Activated CD4-positive, alpha-beta memory T cell treated with anti-CD3 and anti-CD28 coated beads for 36 hours (primary cell): ENCODE data around the gene ASB6. TPM values are rescaled to one million over a fixed set of nuclear protein-coding genes. Genes with fewer than 3 reads are reported as not detected.

Experiments used
- CTCF ChIA-PET: fragments of 350-600 bp; sonication (Branson Sonifier 250); formaldehyde crosslinking; loops from one replicate; lab custom pipeline; 2021; ENCODE audit warnings: antibody characterized with exemption, inconsistent platforms; lab: Charles Lee
- POLR2A ChIA-PET: fragments of 350-600 bp; sonication (Branson Sonifier 250); formaldehyde crosslinking; loops from one replicate; lab custom pipeline; 2021; ENCODE audit warnings: antibody characterized with exemption; lab: Charles Lee
- DNase-seq: peaks from one replicate; pipeline ENCODE4 v3.0.0-alpha.2; 2020
- H3K27ac Mint-ChIP-seq: one replicate; pipeline ENCODE4 v1.8.0; 2021; ENCODE audit warnings: mixed read lengths
- H3K27me3 Mint-ChIP-seq: one replicate; pipeline ENCODE4 v1.8.0; 2021; ENCODE audit warnings: mixed read lengths
- H3K36me3 Mint-ChIP-seq: one replicate; pipeline ENCODE4 v1.8.0; 2021; ENCODE audit warnings: mixed read lengths
- H3K4me1 Mint-ChIP-seq: one replicate; pipeline ENCODE4 v1.8.0; 2021; ENCODE audit warnings: low read depth, mixed read lengths
- H3K4me3 Mint-ChIP-seq: one replicate; pipeline ENCODE4 v1.8.0; 2021; ENCODE audit warnings: mild to moderate bottlenecking, mixed read lengths
- H3K9me3 Mint-ChIP-seq: one replicate; pipeline ENCODE4 v1.8.0; 2021; ENCODE audit warnings: mixed read lengths
- intact Hi-C: fragments of 100-400 bp; cut with micrococcal nuclease; formaldehyde crosslinking; loops from one replicate; pipeline ENCODE4 v1.15.1; 2023
- total RNA-seq, 2 experiments: library from RNA; stranded (reverse); gene quantifications; one replicate each; pipeline ENCODE4 v1.2.3, GENCODE V29; 2021

ASB6 gene
- total RNA-seq, 2 experiments from 2014 or later, result 14.1 to 15.7 TPM

GRCh38 chr9:129623331-129623730, 18.6 kb downstream of the ASB6 start:
- Mint-ChIP-seq H3K27ac (no peak overlapping the region), H3K4me1 (peaks cover 31% of the 10 kb centered on the region), H3K27me3 (peaks cover 21% of the 10 kb centered on the region), H3K36me3 (peaks cover 8% of the 10 kb centered on the region), H3K4me3 (no peak overlapping the region), H3K9me3 (no peaks in the 10 kb centered on the region)
- ChIA-PET POLR2A (no interaction called here), CTCF (interaction anchor here (0.7 to 8.5 kb wide), 12 partner anchors 10 to 512 kb away, joined by 4 to 147 read pairs (median 9); partner anchors contain the start of genes CRAT and PTPA)
- no peak for DNase-seq
- intact Hi-C loops, result no loop called here

- Mint-ChIP-seq H3K4me1 (peaks cover 15% of the 10 kb centered on the region), H3K27ac (no peak within 1 kb of the TSS), H3K9me3 (no peaks in the 10 kb centered on the region), H3K4me3 (peak within 1 kb of the TSS; percentile 12), H3K27me3 (peaks cover 22% of the 10 kb centered on the region), H3K36me3 (no peaks in the 10 kb centered on the region)
- intact Hi-C loops, result no loop called here
- POLR2A ChIA-PET, result no interaction called here
- no peak for DNase-seq
- CTCF ChIA-PET, result interaction anchor here (0.7 to 8.5 kb wide), 6 partner anchors 10 to 489 kb away, joined by 3 to 147 read pairs (median 6); partner anchors contain the start of gene IER5L
Measured at GRCh38 chr9:129620669-129621295, 21.2 kb downstream of the ASB6 start, which contains the start of gene C9orf50. TSS of gene C9orf50 (minus strand) at chr9:129621101. CDS start at chr9:129620574, 527 bp downstream.

GRCh38 chr9:129619787-129620668, 21.9 kb downstream of the ASB6 start:
- Mint-ChIP-seq H3K27ac (no peak overlapping the region), H3K27me3 (peaks cover 22% of the 10 kb centered on the region), H3K4me1 (peaks cover 10% of the 10 kb centered on the region), H3K36me3 (no peaks in the 10 kb centered on the region), H3K4me3 (no peak overlapping the region), H3K9me3 (no peaks in the 10 kb centered on the region)
- intact Hi-C loops, result no loop called here
- no peak for DNase-seq
- POLR2A ChIA-PET, result no interaction called here
- CTCF ChIA-PET, result interaction anchor here (1.0 to 8.5 kb wide), 6 partner anchors 9 to 488 kb away, joined by 3 to 147 read pairs (median 6); partner anchors contain the start of gene IER5L

- peaks cover 23% of the 10 kb centered on the region for H3K27me3 Mint-ChIP-seq
- no peak overlapping the region for H3K4me3 Mint-ChIP-seq
- intact Hi-C loops, result no loop called here
- POLR2A ChIA-PET, result no interaction called here
- H3K36me3 Mint-ChIP-seq, result no peaks in the 10 kb centered on the region
- no peak overlapping the region for H3K27ac Mint-ChIP-seq
- DNase-seq, result no peak
- H3K4me1 Mint-ChIP-seq, result no peaks in the 10 kb centered on the region
- CTCF ChIA-PET, result interaction anchor here (0.6 to 2.0 kb wide), 4 partner anchors 8 to 479 kb away, joined by 3 to 6 read pairs (median 4); partner anchors contain the start of gene NTMT1
- no peaks in the 10 kb centered on the region for H3K9me3 Mint-ChIP-seq
Measured at GRCh38 chr9:129617167-129617566, 24.8 kb downstream of the ASB6 start.

GRCh38 chr9:129615407-129616285, 26.3 kb downstream of the ASB6 start:
- H3K4me3 Mint-ChIP-seq, result no peak overlapping the region
- ChIA-PET POLR2A (no interaction called here), CTCF (interaction anchor here (1.0 to 2.0 kb wide), 4 partner anchors 10 to 484 kb away, joined by 5 to 13 read pairs (median 6); partner anchors contain the start of gene NTMT1)
- intact Hi-C loops, result no loop called here
- DNase-seq, result no peak
- H3K27me3 Mint-ChIP-seq, result peaks cover 11% of the 10 kb centered on the region
- no peaks in the 10 kb centered on the region for H3K9me3 Mint-ChIP-seq
- peaks cover 9% of the 10 kb centered on the region for H3K4me1 Mint-ChIP-seq
- no peak overlapping the region for H3K27ac Mint-ChIP-seq
- H3K36me3 Mint-ChIP-seq, result no peaks in the 10 kb centered on the region

GRCh38 chr9:129614932-129615331, 27.0 kb downstream of the ASB6 start:
- Mint-ChIP-seq H3K4me1 (peaks cover 9% of the 10 kb centered on the region), H3K27ac (no peak overlapping the region), H3K27me3 (peaks cover 11% of the 10 kb centered on the region), H3K36me3 (no peaks in the 10 kb centered on the region), H3K9me3 (no peaks in the 10 kb centered on the region), H3K4me3 (no peak overlapping the region)
- no peak for DNase-seq
- POLR2A ChIA-PET, result interaction anchor here (1.6 kb wide), 1 partner anchor 10 kb away, joined by 4 read pairs; no protein-coding TSS in a partner anchor
- CTCF ChIA-PET, result interaction anchor here (1.2 to 4.6 kb wide), 4 partner anchors 10 to 483 kb away, joined by 4 to 70 read pairs (median 18); partner anchors contain the start of gene NTMT1
- intact Hi-C loops, result loop anchor here (5.0 kb wide), 1 partner anchor 293 kb away; no protein-coding TSS in a partner anchor

GRCh38 chr9:129613520-129614175, 28.3 kb downstream of the ASB6 start:
- intact Hi-C loops, result loop anchor here (5.0 kb wide), 1 partner anchor 291 kb away; no protein-coding TSS in a partner anchor
- no peaks in the 10 kb centered on the region for H3K9me3 Mint-ChIP-seq
- H3K4me3 Mint-ChIP-seq, result no peak overlapping the region
- H3K27ac Mint-ChIP-seq, result no peak overlapping the region
- peaks cover 4% of the 10 kb centered on the region for H3K27me3 Mint-ChIP-seq
- no peak for DNase-seq
- ChIA-PET CTCF (interaction anchor here (0.7 to 4.6 kb wide), 6 partner anchors 11 to 482 kb away, joined by 4 to 70 read pairs (median 9); partner anchors contain the start of gene NTMT1), POLR2A (interaction anchor here (1.6 kb wide), 1 partner anchor 11 kb away, joined by 4 read pairs; no protein-coding TSS in a partner anchor)
- H3K4me1 Mint-ChIP-seq, result peaks cover 15% of the 10 kb centered on the region
- no peaks in the 10 kb centered on the region for H3K36me3 Mint-ChIP-seq

- ChIA-PET POLR2A (interaction anchor here (0.8 to 1.6 kb wide), 2 partner anchors 12 kb away, joined by 3 to 4 read pairs; no protein-coding TSS in a partner anchor), CTCF (interaction anchor here (1.6 to 4.6 kb wide), 3 partner anchors 12 to 481 kb away, joined by 5 to 70 read pairs (median 24); partner anchors contain the start of gene NTMT1)
- H3K4me1 Mint-ChIP-seq, result peaks cover 19% of the 10 kb centered on the region
- no peak for DNase-seq
- H3K27me3 Mint-ChIP-seq, result peaks cover 2% of the 10 kb centered on the region
- intact Hi-C loops, result loop anchor here (5.0 kb wide), 1 partner anchor 291 kb away; no protein-coding TSS in a partner anchor
- H3K9me3 Mint-ChIP-seq, result no peaks in the 10 kb centered on the region
- no peaks in the 10 kb centered on the region for H3K36me3 Mint-ChIP-seq
- H3K4me3 Mint-ChIP-seq, result no peak overlapping the region
- H3K27ac Mint-ChIP-seq, result no peak overlapping the region
Measured at GRCh38 chr9:129612815-129613519, 29.0 kb downstream of the ASB6 start.

- intact Hi-C loops, result loop anchor here (5.0 kb wide), 1 partner anchor 290 kb away; no protein-coding TSS in a partner anchor
- Mint-ChIP-seq H3K27ac (no peak overlapping the region), H3K9me3 (no peaks in the 10 kb centered on the region), H3K4me3 (no peak overlapping the region), H3K36me3 (no peaks in the 10 kb centered on the region), H3K4me1 (peaks cover 26% of the 10 kb centered on the region), H3K27me3 (peaks cover 2% of the 10 kb centered on the region)
- POLR2A ChIA-PET, result no interaction called here
- DNase-seq, result no peak
- CTCF ChIA-PET, result interaction anchor here (1.1 to 4.6 kb wide), 9 partner anchors 12 to 487 kb away, joined by 3 to 70 read pairs (median 5); partner anchors contain the start of genes IER5L and NTMT1
Measured at GRCh38 chr9:129612123-129612522, 29.8 kb downstream of the ASB6 start.
